Measurements from ENCODE around the gene P2RX7. TPM values are rescaled to one million over a fixed set of nuclear protein-coding genes. Genes with fewer than 3 reads are reported as not detected.
"Not testable (repeated sequence)": the region's sequence is repeated elsewhere in the genome, so short reads cannot be mapped to it uniquely, and the experiment has no call there.

The P2RX7 gene
- total and polyA plus RNA-seq, 9 donors = 4.7 to 10.8 (median 6.9) TPM

DNA sequence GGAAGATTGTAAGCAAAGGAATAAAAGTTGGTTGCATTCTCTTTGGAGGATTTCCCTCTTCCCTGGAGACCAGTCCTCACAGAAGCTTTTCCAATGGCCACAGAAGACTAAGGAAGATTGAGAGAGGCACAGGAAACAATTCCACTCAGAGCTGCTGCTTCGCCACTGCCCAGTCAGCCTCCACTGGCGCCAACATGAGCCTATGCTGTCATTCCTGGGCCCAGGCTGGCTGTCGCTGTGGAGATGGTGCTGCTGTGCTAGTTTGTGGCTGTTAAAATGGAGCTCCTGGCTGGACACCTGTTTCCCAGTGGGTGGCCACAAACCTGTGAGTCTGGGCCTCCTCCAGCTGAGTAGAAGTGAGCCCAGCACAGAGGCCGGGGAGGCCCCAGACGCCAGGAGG, 6.6 kb downstream of the P2RX7 start:
- 95 to 100% (median 98%) methylated on average over 5 of the region's 5 CpGs for WGBS, 3 donors
- H3K4me3 ChIP-seq = no peak overlapping the region

DNA sequence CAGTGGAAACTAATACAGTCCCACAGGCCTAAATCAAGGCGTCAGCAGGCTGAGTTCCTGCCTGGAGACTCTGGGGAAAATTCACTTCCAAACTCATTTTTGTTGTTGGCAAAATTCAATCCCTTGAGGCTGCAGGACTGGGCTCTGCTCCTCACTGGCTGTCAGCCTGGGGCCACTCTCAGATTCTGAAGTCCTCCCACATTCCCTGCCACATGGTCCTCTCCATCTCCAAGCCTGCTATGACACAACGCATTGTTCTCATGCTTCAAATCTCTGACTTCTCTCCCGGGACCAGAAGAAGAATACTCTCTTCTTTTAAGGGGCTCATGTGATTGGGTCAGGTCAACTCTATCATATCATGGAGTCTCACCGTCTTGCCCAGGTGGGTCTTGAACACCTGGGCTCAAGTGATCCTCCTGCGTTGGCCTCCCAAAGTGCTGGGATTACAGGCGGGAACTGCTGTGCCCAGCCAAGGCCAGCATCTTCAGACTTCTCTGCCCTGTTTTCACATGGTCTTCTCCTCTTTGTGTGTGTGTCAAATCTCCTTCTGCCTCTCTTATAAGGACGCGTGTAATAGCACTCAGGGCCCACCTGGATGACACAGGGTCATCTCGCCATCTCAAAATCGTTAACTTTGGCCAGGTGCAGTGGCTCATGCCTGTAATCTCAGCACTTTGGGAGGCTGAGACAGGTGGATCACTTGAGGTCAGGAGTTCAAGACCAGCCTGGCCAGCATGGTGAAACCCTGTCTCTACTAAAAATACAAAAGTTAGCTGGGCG, 9.7 kb downstream of the P2RX7 start:
- H3K27me3 ChIP-seq = no peaks in the 10 kb centered on the region
- no peak overlapping the region for H3K4me3 ChIP-seq
- no peaks in the 10 kb centered on the region for H3K36me3 ChIP-seq
- H3K4me1 ChIP-seq (ENCODE audit: insufficient read depth) = no peaks in the 10 kb centered on the region
- intact Hi-C loops (cut with DNase I) = no loop called here
- H3K27ac ChIP-seq = no peak overlapping the region
- TF ChIP-seq EP300 (IDR thresholded peaks at IDR 0.05) (no peak), CTCF (IDR thresholded peaks at IDR 0.05) (no peak), POLR2A (IDR thresholded peaks at IDR 0.05) (no peak)
- 88 to 91% (median 91%) methylated on average over 11 of the region's 11 CpGs for WGBS, 3 donors
- DNase-seq = no peak
- H3K9me3 ChIP-seq = peaks cover 0 to 5% of the 10 kb centered on the region in 2 donors

More for the DNA sequence above, 6.6 kb downstream of the P2RX7 start:
- Histone ChIP-seq H3K27ac (no peak overlapping the region), H3K27me3 (no peaks in the 10 kb centered on the region), H3K36me3 (no peaks in the 10 kb centered on the region), H3K4me1 (ENCODE audit: insufficient read depth) (peaks cover under 1% of the 10 kb centered on the region), H3K9me3 (peaks cover 0 to 5% of the 10 kb centered on the region in 2 donors)
- intact Hi-C loops (cut with DNase I) = loop anchor here in 1 of 4 donors (10.0 kb wide), 1 partner anchor 86 kb away; no protein-coding TSS in a partner anchor
- no peak for DNase-seq
- TF ChIP-seq POLR2A (IDR thresholded peaks at IDR 0.05) (no peak), CTCF (IDR thresholded peaks at IDR 0.05) (no peak), EP300 (IDR thresholded peaks at IDR 0.05) (no peak)

DNA sequence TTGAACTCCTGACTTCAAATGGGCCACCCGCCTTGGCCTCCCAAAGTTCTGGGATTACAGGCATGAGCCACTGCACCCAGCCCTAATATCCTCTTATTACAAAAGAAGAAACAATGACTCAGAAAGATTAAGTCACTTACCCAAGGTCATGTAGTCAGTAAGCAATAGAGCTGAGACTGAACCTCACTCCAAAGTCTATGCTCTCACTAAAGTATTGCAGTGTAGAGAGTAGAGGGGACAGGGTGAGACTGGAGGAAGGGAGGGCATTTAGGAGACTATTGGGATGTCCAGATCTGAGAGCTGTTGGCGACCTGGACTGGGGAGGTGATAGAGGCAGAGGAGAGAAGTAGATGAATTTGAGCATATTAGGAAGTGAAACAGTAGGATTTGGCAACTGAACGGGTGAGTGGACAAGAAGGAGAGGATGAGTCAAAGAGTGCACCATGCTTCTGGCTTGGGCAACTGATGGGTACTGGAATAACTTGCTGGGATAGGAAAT, 11.8 kb downstream of the P2RX7 start:
- WGBS, 3 donors = 86 to 93% (median 87%) methylated on average over 3 of the region's 3 CpGs
- TF ChIP-seq CTCF (IDR thresholded peaks at IDR 0.05) (no peak), POLR2A (IDR thresholded peaks at IDR 0.05) (no peak), EP300 (IDR thresholded peaks at IDR 0.05) (no peak)
- H3K36me3 ChIP-seq = no peaks in the 10 kb centered on the region
- intact Hi-C loops (cut with DNase I) = no loop called here
- no peaks in the 10 kb centered on the region for H3K4me1 ChIP-seq (ENCODE audit: insufficient read depth)
- H3K27me3 ChIP-seq = no peaks in the 10 kb centered on the region
- H3K27ac ChIP-seq = no peak overlapping the region
- H3K4me3 ChIP-seq = no peak overlapping the region
- H3K9me3 ChIP-seq = peaks cover 0 to 5% of the 10 kb centered on the region in 2 donors
- DNase-seq = no peak

- 80 to 87% (median 84%) methylated on average over 8 of the region's 8 CpGs for WGBS, 3 donors
- peaks cover 0 to 5% of the 10 kb centered on the region in 2 donors for H3K9me3 ChIP-seq
- H3K27me3 ChIP-seq = no peaks in the 10 kb centered on the region
- DNase-seq = no peak
- intact Hi-C loops (cut with DNase I) = no loop called here
- TF ChIP-seq POLR2A (IDR thresholded peaks at IDR 0.05) (no peak), EP300 (IDR thresholded peaks at IDR 0.05) (no peak), CTCF (IDR thresholded peaks at IDR 0.05) (no peak)
- no peak overlapping the region for H3K27ac ChIP-seq
- H3K4me1 ChIP-seq (ENCODE audit: insufficient read depth) = no peaks in the 10 kb centered on the region
- no peaks in the 10 kb centered on the region for H3K36me3 ChIP-seq
- H3K4me3 ChIP-seq = no peak overlapping the region
Measured at GRCh38 chr12:121145221-121145620, 12.5 kb downstream of the P2RX7 start.

DNA sequence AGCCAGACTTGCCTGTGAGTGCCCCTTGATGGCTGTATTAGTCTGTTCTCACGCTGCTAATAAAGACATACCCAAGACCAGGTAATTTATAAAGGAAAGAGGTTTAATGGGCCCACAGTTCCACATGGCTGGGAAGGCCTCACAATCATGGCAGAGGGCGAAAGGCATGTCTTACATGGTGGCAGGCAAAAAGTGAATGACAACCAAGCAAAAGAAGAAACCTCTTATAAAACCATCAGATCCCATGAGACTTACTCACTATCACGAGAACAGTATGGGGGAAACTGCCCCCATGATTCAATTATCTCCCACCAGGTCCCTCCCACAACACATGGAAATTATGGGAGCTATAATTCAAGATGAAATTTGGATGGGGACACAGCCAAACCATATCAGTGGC, 16.6 kb downstream of the P2RX7 start:
- H3K4me3 ChIP-seq; H3K36me3 ChIP-seq; H3K27ac ChIP-seq; DNase-seq; H3K27me3 ChIP-seq; H3K9me3 ChIP-seq; H3K4me1 ChIP-seq (ENCODE audit: insufficient read depth); intact Hi-C loops (cut with DNase I): not testable (repeated sequence)
- 88 to 91% (median 89%) methylated on average over 3 of the region's 3 CpGs for WGBS, 3 donors

Measured in ovary (tissue), 9 donors.